ENCODE data around the gene DBN1.

Gene DBN1

DNA sequence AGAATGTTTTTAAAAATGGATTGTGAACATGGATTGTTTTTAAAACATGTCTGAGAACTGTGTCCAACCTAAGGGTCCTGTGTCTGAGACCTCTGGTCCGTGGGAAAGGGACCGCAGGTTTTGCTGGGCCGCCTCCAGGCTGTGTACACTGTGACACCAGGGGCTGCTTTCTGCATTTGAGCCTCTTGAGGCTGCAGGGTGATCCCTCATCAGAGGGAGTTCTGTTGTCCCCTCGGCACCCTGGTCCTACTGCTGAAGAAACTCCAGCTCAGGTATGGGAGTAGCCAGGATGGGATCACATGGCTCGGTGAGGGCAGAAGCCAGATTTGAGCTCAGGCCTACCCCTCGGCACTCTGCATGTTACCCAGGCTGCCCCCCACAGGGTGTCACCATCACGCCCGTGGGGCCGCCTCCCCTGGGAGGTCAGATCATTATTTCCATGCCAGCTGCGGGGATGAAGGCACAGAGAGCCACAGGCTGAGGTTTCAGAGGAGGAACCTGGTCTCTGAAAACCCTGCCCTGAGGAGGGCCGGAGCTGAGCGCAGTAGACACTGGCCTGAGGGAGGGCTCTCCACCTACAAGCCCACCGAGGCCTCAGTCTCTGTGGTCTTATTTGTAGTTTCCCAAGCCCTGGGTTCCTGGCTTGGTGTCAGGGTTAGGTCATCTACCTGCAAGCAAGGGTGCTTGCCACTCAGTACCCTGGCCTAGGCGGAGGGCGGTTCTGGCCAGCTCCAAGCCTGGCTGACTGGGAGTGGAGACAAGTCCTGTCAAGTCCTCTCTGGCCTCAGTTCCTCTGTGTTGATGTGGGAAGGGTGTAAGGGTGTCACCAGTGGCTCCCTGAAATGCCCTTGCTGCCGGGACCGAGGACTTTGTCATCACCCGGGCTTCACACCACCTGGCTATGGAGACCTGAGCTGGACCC lies 24.0 kb downstream of the DBN1 start:
- ATAC-seq (ENCODE audit: low read depth) = no peak
- Histone ChIP-seq H3K27me3 (ENCODE audit: insufficient read depth, poor library complexity, severe bottlenecking) (no peaks in the 10 kb centered on the region), H3K36me3 (ENCODE audit: low read depth) (no peaks in the 10 kb centered on the region), H3K9me3 (ENCODE audit: severe bottlenecking) (no peaks in the 10 kb centered on the region), H3K4me3 (ENCODE audit: severe bottlenecking) (no peak overlapping the region), H3K4me1 (ENCODE audit: insufficient read depth, poor library complexity, severe bottlenecking) (peaks cover 9% of the 10 kb centered on the region), H3K27ac (ENCODE audit: poor library complexity, severe bottlenecking) (peak overlapping the region; percentile 83)
- TF ChIP-seq, protein P1, sequence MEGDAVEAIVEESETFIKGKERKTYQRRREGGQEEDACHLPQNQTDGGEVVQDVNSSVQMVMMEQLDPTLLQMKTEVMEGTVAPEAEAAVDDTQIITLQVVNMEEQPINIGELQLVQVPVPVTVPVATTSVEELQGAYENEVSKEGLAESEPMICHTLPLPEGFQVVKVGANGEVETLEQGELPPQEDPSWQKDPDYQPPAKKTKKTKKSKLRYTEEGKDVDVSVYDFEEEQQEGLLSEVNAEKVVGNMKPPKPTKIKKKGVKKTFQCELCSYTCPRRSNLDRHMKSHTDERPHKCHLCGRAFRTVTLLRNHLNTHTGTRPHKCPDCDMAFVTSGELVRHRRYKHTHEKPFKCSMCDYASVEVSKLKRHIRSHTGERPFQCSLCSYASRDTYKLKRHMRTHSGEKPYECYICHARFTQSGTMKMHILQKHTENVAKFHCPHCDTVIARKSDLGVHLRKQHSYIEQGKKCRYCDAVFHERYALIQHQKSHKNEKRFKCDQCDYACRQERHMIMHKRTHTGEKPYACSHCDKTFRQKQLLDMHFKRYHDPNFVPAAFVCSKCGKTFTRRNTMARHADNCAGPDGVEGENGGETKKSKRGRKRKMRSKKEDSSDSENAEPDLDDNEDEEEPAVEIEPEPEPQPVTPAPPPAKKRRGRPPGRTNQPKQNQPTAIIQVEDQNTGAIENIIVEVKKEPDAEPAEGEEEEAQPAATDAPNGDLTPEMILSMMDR (IDR thresholded peaks at IDR 0.05; ENCODE audit: poor library complexity, severe bottlenecking) = no peak
- DNase-seq (ENCODE audit: low spot score) = no peak

DNA sequence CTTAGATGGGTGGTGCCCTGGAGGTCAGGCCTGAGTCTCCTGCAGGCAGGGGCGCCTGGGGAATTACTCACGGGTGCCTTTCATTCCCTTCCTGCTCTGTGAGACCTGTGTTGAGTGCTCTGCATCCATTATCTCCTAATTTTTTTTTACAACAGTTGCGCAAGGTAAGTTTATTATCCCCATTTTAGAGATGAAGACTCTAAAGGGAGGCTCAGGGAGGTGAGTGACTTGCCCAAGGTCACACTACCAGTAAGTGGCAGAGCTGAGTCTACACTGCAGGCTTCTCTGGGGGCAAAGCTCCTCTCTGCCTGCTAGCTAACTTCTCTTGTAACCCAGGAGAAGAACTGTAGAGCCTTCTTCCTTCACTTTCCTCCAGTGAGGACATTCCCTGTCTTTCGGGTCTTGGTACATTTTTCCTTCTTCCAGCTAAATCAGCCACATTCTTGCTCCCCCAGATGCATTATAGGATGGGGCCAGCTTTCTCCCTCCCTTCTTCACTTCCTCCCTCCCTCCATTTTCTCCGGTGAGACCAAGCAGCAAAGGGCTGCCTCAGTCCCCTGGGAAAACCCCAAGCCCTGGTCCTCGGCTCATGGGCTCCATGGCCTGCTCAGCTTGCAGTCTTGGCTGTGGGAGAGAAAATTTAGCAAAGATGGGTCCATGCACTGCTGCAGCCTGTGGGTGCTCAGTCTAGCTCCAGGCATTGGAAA lies 25.0 kb downstream of the DBN1 start:
- DNase-seq (ENCODE audit: low spot score) (no peak), ATAC-seq (ENCODE audit: low read depth) (no peak)
- H3K27me3 ChIP-seq (ENCODE audit: insufficient read depth, poor library complexity, severe bottlenecking) = no peaks in the 10 kb centered on the region
- H3K4me1 ChIP-seq (ENCODE audit: insufficient read depth, poor library complexity, severe bottlenecking) = peaks cover 9% of the 10 kb centered on the region
- H3K36me3 ChIP-seq (ENCODE audit: low read depth) = no peaks in the 10 kb centered on the region
- peak overlapping the region; percentile 55 for H3K4me3 ChIP-seq (ENCODE audit: severe bottlenecking)
- no peaks in the 10 kb centered on the region for H3K9me3 ChIP-seq (ENCODE audit: severe bottlenecking)
- TF ChIP-seq, protein P1 (IDR thresholded peaks at IDR 0.05; ENCODE audit: poor library complexity, severe bottlenecking) = no peak
- peak overlapping the region; percentile 83 for H3K27ac ChIP-seq (ENCODE audit: poor library complexity, severe bottlenecking)

DNA sequence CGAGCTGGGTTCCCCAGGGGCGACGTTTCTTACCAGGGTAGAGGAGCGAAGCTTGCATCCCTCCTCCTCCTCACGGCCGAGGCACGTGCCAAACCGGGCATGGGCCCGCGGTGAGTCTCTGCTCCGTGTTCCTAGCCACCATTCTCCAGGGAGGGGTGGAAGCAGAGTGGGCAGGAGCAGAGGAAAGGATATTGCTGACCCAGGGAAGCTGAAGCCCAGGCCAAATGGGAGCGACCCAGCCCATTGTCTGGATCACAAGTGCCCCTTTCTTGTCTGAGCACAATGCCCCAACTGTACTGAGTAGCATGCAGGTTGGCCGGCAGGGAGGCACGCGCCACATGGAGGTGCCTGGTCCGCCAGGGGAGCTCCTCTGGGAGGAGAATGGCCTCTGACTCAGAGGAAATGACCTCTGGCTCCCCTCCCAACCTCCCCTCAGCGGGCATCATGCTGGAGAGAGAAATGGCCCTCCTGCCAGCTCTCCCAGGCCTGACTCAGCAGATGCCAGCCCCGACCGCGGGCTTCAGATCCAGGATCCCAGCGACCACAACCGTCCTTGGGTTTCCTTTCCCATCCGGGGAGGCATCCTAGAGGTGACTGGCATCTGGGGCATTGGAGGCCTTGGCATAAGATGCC lies 25.7 kb downstream of the DBN1 start:
- TF ChIP-seq, protein P1 (IDR thresholded peaks at IDR 0.05; ENCODE audit: poor library complexity, severe bottlenecking) = no peak
- no peaks in the 10 kb centered on the region for H3K9me3 ChIP-seq (ENCODE audit: severe bottlenecking)
- peak; percentile 65 for ATAC-seq (ENCODE audit: low read depth)
- H3K36me3 ChIP-seq (ENCODE audit: low read depth) = no peaks in the 10 kb centered on the region
- peak overlapping the region; percentile 83 for H3K27ac ChIP-seq (ENCODE audit: poor library complexity, severe bottlenecking)
- H3K4me3 ChIP-seq (ENCODE audit: severe bottlenecking) = peak overlapping the region; percentile 55
- H3K27me3 ChIP-seq (ENCODE audit: insufficient read depth, poor library complexity, severe bottlenecking) = no peaks in the 10 kb centered on the region
- peaks cover 9% of the 10 kb centered on the region for H3K4me1 ChIP-seq (ENCODE audit: insufficient read depth, poor library complexity, severe bottlenecking)
- DNase-seq (ENCODE audit: low spot score) = peak; percentile 96

DNA sequence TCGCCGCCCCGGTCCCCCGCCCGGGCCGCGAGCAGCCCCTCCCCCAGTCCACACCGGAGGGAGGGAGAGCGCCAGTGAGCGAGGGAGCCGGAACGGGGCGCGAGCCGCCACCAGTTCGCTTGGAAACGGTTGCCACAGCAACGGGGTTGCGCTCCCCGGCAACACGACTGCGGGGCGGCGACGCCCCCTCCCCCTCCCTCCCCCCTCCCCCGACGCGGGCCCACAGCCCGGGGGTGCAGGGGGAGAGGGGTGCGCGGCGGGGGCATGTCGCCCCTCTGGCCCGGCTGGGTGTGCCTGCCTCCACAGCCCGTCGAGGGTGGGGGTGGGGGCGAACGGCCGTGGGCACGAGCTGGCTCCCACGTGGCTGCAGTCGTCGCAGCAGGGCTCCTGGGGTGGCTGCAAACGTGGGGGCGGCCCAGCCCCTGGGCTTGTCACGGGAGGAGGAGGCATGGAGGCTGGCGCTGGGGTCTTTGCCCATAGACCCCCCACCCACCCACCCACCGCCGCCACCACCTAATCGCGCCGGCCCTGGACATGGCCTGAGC lies 26.3 kb downstream of the DBN1 start:
- Histone ChIP-seq H3K4me1 (ENCODE audit: insufficient read depth, poor library complexity, severe bottlenecking) (peaks cover 9% of the 10 kb centered on the region), H3K9me3 (ENCODE audit: severe bottlenecking) (no peaks in the 10 kb centered on the region), H3K27me3 (ENCODE audit: insufficient read depth, poor library complexity, severe bottlenecking) (no peaks in the 10 kb centered on the region), H3K36me3 (ENCODE audit: low read depth) (no peaks in the 10 kb centered on the region), H3K4me3 (ENCODE audit: severe bottlenecking) (peak overlapping the region; percentile 55), H3K27ac (ENCODE audit: poor library complexity, severe bottlenecking) (peak overlapping the region; percentile 83)
- TF ChIP-seq, protein P1 (IDR thresholded peaks at IDR 0.05; ENCODE audit: poor library complexity, severe bottlenecking) = no peak
- peak; percentile 1; the same call in 1 of the 3 replicates for ATAC-seq (ENCODE audit: low read depth)
- no peak for DNase-seq (ENCODE audit: low spot score)

Data from RWPE2 (cell line).